Measurements from ENCODE around the gene SPIRE2.
"Not testable (repeated sequence)": the region's sequence is repeated elsewhere in the genome, so short reads cannot be mapped to it uniquely, and the experiment has no call there.

SPIRE2 gene

DNA sequence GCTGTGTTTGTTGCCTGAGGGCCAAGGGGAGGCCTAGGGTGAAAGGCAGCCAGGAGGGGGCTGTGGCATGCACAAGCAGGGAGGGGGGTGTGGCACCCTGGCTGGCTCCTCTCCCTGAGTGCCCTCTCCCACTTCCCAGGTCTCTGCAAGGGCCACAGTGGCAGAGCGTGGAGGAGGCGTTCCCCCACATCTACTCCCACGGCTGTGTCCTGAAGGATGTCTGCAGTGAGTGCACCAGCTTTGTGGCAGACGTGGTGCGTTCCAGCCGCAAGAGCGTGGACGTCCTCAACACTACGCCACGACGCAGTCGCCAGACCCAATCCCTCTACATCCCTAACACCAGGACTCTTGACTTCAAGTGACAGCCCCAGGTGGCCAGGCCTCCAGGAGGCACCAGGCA is 41.6 kb downstream of the SPIRE2 start:
- DNase-seq (ENCODE audit: low spot score): no peak

DNA sequence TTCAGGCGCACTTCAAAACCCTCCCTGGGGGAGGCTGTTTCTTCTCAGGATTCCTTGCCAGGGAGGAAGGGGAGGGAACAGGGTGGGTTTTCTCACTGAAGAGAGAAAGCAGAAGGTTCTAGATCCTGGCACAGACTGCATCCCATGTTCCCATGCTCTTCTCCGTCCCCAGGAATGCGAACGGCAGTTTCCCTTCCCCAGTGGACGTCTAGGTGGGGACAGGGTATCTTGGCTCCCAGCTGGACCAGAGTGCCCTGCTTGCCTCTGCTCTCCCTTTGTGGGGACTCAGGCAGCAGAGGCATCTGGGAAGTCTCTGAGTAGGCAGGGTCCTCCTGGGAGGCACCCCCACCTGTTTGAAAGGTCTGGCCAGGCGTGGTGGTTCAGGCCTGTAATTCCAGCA is 42.2 kb downstream of the SPIRE2 start:
- DNase-seq (ENCODE audit: low spot score): no peak

DNA sequence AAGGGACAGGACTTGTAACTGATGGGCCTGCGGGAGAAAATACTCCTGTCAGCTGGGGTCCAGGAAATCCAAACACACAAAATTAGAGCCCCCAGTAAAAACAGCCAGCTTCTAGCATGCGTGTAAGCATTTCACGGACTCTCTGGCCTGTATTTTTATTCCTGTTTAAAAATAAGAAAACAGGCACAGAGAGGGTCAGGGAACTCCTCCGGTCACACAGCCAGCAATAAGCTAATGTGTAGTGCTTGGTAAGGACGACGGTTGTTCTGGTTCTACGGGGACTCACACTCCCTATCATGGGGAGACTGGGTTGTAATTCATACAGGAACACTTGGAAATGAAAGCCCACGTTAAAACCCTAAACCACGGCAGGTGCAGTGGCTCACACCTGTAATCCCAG is 43.6 kb downstream of the SPIRE2 start:
- no peak for DNase-seq (ENCODE audit: low spot score)

DNA sequence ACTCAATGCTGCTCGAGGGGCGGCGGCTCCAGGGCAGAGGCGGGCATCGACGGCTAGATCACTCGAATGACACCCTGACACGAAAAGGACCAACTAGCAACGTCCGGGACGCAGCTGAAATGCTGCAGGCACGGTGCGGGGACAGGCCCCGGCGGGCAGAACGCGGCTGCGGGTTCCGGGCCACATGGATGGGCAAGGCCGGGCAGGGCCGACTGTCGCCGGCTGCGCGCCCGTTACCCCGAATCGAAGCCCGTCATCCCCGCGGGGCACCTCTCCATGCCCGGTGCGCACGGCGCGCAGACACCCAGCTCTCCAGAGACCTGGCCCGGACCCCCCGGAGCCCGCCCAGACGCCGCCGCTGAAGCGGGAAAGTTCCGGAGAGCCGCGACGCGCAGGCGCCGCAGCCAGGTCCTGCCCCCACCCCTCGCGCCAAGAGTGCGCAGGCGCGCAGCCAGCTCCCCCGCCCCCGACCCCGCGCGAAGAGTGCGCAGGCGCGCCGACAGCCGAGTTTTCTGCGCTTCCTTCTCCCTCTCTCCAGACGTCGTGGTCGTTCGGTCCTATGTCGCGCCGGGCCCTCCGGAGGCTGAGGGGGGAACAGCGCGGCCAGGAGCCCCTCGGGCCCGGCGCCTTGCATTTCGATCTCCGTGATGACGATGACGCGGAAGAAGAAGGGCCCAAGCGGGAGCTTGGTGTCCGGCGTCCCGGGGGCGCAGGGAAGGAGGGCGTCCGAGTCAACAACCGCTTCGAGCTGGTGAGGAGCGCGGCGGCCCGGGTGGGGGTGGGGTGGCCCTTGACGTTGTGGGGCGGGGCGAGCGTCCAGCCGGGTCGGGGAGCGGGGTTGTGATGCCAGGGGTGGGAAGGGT is 45.1 kb downstream of the SPIRE2 start, which contains the start of gene TCF25:
Gene TCF25, plus strand, starts transcription at position 484 of the 863 bp plus-strand sequence. Its CDS starts 76 bp downstream, at position 560.
- DNase-seq (ENCODE audit: low spot score): peak; percentile 92

DNA sequence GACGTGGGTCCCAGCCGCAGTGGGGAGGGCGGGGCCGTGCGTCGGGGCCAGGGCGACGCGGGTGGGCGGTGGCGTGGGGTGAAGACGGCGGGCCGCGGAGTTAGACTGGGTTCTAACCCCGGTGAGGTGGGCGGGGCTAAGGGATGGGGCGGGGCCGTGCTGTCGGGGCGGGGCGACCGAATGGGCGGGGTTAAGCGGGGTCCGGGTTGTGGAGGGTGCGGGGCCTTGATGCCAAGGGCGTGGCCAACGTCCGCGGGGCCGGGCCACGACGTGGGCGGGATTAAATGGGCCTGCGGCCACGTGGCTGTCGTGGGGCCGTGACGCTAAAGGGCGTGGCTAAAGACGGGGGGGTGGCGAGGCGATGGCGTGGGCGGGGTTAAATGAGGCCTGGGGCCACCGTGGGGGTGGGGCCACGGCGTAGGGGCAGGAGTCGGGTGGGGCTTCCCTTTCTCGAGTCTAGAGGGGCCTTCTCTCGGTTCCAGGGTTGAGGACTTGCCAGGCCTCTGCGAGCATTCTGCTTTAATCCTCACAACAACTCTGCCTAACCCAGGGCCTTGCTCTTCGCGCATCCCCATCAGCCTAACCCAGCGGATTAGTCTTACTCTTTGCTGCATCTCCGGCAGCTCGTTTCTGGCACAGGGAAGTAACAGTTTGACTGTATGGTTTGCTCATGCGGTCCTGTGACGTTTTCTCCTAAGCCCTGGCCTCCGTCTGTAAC is 45.9 kb downstream of the SPIRE2 start:
- peak; percentile 95 for DNase-seq (ENCODE audit: low spot score)

DNA sequence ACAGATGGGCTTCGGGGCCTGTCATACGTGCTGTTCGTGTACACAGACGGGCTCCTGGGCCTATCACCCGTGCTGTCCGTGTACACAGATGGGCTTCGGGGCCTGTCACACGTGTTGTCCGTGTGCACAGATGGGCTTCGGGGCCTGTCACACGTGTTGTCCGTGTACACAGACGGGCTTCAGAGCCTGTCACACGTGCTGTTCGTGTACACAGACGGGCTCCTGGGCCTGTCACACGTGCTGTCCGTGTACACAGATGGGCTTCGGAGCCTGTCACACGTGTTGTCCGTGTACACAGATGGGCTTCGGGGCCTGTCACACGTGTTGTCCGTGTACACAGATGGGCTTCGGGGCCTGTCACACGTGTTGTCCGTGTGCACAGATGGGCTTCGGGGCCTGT is 50.8 kb downstream of the SPIRE2 start:
- not testable (repeated sequence) for DNase-seq (ENCODE audit: low spot score)

DNA sequence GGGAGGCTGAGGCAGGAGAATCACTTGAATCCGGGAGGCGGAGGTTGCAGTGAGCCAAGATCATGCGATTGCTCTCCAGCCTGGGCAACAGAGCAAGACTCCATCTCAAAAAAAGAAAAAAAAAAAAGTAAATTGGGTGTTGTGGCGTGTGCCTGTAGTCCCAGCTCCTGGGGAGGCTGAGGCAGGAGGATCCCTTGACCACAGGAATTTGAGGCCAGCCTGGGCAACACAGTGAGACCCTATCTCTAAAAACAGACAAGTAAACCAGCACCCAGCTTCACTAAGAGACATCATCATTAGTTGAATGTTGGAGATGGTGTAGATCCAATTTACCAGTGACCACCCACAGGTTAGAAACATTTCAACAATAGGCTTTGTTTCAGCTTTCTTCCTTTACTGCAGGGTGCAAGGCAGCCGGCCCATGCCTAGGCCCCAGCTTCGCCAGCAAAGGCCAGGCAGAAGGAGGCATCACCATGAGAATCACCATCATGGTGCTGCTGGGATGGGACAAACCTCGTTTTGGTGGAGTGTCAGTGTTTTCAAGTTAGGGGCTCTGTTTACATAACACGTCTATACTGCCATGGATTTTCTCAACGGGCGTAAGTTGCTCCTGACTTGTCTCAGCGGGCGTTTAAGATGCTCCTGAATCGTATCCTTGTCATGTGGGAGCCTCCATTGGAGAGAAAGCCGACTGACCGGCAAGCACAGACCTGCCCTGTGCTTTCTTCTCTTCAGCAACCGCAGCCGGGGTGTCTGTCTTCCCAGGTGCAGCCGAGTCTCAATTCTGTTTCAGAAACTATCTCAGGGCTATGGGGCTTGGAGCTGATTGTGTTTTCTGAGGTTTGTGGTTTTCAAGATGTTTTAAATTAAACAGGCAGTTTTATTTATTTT is 52.4 kb downstream of the SPIRE2 start:
- DNase-seq (ENCODE audit: low spot score): no peak

DNA sequence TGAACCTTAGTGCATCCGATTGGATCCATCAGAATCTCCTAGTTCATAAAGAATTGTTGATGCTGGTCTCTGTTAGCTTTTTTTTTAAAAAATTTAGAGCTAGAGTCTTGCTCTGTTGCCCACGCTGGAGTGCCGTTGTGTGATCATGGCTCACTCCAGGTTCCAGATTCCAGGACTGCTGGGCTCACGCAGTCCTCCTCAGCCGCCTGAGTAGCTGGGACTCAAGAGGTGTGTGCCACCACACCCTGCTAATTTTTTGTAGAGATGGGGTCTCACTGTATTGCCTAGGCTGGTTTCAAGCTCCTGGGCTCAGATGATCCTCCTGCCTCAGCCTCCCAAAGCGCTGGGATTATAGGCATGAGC is 53.1 kb downstream of the SPIRE2 start:
- no peak for DNase-seq (ENCODE audit: low spot score)

DNA sequence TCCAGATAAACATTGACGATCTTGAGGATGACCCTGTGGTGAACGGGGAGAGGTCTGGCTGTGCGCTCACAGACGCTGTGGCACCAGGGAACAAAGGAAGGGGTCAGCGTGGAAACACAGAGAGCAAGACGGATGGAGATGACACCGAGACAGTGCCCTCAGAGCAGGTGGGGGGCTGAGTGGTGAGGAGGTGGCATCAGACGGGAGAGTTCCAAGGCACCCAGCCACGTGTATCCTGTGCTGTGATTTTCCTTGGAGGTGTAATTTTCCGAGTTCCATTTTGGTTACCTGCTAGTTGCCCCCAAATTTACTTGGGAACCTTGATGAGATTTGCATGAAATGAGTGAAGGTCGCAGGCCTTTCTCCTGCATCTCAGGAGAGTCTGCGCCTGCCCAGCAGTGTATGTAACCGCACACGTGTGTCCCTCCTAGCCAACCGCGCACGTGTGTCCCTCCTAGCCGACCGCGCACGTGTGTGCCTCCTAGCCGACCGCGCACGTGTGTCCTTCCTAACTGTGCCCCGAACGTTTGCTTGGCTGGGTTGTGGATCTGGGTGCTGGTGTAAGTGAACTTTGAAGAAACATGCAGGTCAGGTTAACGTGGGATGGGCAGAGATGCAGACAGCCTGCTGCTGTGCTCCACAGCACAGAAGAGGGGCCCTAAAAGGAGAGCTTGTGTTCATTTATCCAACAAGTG is 55.2 kb downstream of the SPIRE2 start:
- no peak for DNase-seq (ENCODE audit: low spot score)

DNA sequence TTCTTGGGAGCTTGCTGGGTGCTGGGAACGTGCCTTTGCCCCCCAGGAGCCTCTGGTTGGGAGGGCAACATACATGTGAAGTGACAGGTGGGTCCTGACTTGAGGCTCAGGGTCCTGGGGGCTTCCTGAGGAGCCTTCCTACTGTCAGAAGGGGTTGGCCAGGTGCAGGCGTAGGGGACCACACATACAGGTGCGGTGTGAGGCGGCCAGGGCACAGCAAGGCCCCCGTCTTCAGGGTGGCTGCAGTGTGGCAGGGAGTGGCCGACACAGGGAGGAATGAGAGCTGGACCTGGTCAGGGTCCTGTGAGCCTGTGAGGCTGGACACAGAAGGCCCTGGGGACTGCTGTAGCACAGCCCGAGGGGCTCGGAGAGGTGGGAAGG is 55.8 kb downstream of the SPIRE2 start:
- DNase-seq (ENCODE audit: low spot score): no peak

DNA sequence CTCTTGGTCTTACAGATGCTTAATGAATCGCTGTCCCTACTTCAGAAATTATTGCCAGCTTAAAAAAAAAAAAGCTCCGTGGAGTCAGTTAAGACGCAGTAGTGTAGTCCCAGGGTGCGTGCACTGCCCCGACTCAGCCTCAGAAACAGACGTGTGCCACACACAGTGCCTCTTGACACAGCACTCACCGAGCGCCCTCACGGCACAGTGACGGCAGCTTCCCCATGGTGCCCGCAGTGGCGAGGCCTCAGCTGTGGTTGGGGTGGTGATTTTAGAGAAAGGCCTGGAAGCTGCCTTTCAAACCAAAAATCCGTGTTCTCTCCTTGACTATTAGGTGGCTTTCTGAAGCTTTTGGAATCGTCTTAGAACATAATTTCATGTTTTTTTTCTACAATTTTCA is 59.0 kb downstream of the SPIRE2 start:
- DNase-seq (ENCODE audit: low spot score): no peak

DNA sequence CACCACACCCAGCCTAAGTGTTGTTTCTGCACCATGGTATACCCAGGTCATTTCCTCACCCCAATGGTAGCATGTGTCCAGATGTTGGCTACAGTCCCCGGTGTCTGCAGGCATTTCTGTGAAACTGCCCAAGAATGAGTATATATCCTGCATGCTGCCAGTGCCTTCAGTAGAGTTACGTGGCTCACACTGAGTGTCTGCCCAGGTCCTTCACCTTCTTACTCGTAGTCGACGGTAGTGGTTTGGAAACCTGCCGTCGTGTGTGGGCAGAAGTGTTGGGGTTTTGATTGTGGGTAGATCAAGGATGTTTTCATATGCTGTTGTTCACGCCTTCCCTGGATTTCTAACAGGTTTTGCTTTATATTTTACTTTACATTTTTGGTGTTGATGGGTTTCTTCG is 61.9 kb downstream of the SPIRE2 start:
- DNase-seq (ENCODE audit: low spot score): no peak

DNA sequence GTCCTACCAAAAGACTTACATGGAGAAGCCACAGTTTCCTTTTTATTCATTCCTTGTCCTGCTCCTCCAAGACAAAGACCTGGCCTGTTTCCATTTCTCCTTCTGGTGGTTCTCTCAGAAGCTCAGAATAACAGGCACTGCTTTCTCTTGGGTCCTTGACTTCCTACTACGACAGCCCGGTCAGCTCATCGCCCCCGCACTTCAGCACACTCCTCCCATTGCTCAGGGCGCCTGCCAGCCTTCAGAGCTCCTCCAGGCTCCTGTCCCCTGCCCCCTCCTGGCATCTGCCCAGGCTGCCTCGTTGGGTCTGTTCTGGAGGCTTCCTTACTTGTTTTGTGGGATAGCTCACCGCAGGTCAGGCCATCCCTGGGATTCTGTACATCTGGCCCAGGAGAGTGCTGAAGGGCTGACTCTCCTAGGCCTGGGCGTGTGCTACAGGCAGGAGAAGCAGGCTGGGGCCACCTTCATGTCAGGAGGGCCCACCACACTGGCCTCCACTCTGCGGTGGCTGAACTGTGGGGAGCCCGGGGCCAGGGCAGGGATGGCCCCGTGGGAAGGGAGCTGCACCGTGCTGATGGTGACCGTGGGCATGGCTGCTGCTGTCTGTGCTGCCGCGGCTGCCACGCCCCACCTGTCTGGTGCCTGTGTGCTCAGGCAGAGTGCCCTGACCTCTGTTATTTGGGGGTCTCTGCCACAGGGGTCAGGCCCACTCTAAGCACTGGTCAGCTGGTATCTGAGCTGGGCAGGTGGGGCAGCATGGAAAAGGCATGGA is 62.8 kb downstream of the SPIRE2 start:
- no peak for DNase-seq (ENCODE audit: low spot score)

DNA sequence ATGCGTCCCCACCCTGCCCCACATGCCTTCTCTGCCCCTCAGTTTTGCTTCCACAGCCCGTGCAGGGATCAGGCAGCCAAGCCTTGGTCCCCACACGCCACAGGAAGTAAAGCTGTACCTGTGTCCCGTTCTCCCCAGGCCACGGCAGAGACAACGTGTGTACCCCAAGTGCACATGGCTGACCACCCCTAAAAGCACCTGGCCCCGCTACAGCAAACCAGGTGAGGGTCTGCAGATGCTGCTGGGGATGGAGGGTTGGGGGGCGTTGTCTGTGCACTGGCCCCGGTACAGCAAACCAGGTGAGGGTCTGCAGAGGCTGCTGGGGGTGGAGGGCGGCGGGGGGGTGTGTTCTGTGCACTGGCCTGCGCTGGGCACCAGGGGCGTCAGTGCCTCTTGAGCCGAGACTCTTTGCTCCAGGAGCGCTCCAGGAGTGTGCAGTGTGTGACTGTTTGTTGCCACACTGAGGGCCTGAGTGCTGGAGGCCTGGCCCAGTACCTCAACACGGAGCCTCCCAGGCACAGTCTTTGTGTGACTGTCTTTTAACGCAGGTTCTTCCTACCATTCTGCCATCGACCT is 63.9 kb downstream of the SPIRE2 start:
- DNase-seq (ENCODE audit: low spot score): no peak

DNA sequence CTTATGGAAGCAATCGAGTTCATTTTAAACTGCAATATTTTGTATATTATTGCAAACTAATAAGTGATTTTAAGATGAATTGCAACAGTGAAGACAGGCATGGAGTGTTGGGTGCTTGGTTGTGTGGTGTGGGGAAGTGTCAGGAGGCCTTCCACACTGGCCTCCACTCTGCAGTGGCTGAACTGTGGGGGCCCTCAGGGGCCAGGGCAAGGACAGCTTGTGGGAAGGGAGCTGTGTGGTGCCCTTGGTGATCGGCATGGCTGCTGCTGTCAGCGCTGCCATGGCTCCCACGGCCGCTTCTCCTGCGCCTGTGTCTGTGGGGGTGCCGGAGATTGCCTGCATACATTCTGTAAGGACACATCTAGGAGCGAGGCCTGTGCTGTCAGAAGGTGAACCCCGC is 64.4 kb downstream of the SPIRE2 start:
- DNase-seq (ENCODE audit: low spot score): no peak

DNA sequence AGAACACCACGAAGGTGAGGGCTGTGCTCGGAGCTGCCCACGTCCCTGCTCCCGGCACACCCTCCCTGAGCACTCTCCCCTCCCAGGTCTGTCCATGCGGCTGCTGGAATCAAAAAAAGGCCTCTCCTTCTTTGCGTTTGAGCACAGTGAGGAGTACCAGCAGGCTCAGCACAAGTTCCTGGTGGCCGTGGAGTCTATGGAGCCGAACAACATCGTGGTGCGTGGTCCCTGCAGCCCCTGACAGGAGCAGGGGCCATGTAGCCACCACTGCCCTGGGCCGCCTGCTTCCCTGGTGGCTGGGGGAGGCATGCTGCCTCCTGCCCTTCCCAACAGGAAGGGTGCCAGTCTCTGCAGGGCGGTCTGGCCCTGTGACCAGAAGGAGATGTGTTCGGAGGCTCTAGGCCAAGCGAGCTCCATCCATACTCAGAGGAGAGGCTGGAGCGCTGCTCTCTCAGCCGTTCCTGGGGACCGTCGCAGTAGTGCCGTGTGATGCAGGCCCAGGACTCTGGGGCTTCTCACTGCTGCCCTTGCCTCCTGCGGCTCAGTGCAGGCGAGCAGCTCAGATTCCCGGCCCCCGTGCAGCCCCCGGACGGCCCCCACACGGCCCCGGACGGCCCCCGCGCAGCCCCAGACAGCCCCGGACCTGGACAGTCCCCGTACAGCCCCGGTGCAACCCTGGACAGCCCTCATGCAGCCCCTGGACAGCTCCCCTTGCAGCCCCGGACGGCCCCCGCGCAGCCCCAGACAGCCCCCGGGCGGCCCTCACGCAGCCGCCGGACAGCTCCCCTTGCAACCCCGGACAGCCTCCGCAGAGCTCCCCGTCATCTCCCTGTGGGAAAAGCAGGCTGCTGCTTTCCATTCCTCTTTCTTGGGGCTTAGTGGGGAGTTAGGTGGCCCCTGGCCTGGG is 65.6 kb downstream of the SPIRE2 start:
- no peak for DNase-seq (ENCODE audit: low spot score)

DNA sequence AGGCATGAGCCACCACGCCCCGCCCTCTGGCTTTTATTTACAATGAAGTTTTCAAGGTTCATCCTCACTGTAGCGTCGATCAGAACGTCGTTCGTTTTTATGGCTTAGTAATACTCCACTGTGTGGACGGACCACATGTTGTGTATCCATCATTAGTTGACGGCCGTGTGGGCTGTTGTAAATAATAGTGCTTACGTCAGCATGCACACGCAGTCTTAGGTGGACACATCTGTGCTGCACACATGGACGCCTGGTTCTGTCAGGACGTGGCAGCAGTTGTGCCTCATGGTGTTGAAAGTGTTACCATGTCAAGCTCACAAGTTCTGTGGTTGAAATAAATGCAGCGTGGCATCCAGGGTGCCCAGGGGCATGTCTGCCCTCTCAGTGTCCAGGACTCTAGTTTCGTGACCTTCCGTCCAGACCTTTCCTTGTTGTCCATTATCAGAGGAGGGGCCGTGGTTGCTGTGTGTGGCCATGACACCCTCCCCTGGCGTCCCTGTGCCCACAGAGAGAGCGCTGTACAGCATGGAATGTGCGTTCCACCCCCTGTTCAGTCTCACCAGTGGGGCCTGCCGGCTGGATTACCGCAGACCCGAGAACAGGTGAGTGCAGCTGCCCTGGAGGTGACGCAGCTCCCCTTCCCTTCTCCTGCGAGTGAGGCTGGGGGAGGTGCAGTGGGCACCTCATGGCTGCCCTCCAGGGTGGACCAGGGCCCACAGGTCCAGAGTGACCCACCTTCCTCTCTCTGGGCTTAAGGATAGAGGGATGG is 67.4 kb downstream of the SPIRE2 start:
- no peak for DNase-seq (ENCODE audit: low spot score)

DNA sequence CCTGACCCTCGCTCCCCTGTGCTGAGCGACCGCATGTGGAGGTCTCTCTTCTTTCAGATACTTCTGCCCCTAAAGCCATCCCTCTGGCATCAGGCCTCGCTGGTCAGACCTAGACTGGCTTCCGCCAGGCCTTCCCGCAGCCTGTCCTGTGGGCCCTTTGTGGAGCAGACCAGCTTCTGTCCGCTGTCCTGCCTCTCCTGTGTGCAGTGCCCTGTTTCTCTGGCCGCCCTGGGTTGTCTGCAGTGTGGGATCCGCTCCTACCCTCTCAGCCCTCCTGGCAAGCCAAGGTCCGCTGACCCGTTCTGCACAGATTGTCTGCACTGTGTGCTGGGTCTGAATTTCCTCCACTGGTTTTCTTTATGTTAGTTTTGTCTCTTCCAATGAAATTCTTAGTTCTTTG is 68.9 kb downstream of the SPIRE2 start:
- DNase-seq (ENCODE audit: low spot score): no peak
